HepG2 (cell line): ENCODE data around the gene BPIFB6. TPM values are rescaled to one million over a fixed set of nuclear protein-coding genes. Genes with fewer than 3 reads are reported as not detected.
A peak's percentile ranks its signal among the peaks of the same experiment; 100 is the strongest.

Experiments used
- ATM ChIP-seq: fragments of 450-650 bp; IDR thresholded peaks from 2 replicates; pipeline ENCODE4 v1.7.1; 2017; ENCODE audit warnings: mild to moderate bottlenecking, borderline replicate concordance
- BRD4 ChIP-seq: sonication (generic); formaldehyde crosslinking; IDR thresholded peaks from 2 replicates; pipeline ENCODE4 v1.4.0; 2020; ENCODE audit warnings: missing genetic modification reagents
- DBP ChIP-seq: sonication (generic); formaldehyde crosslinking; IDR thresholded peaks from 2 replicates; pipeline ENCODE4 v1.4.0; 2020; ENCODE audit warnings: missing genetic modification reagents; ENCODE audit errors: not compliant biosample characterization
- FOXP1 ChIP-seq, 2 experiments: fragments of 450-650 bp in 1 of 2; IDR thresholded peaks; 2 replicates each; pipeline ENCODE4 v1.6.1; 2017 to 2018; ENCODE audit warnings: antibody characterized with exemption in 1 of 2
- GTF3A ChIP-seq: sonication (generic); formaldehyde crosslinking; conservative IDR thresholded peaks from 2 replicates; pipeline ENCODE4 v1.4.0; 2020; ENCODE audit warnings: mild to moderate bottlenecking, missing genetic modification reagents
- HDAC1 ChIP-seq: sonication (generic); formaldehyde crosslinking; IDR thresholded peaks from 2 replicates; pipeline ENCODE4 v1.5.1; 2020; ENCODE audit warnings: mild to moderate bottlenecking, missing genetic modification reagents
- HDAC6 ChIP-seq: fragments of 200-600 bp; sonication (generic); IDR thresholded peaks from 2 replicates; pipeline ENCODE4 v1.7.0; 2017; ENCODE audit warnings: mild to moderate bottlenecking, antibody characterized with exemption, low read length, low read depth
- HIC2 ChIP-seq: sonication (generic); formaldehyde crosslinking; IDR thresholded peaks from 2 replicates; pipeline ENCODE4 v1.9.0; 2022; ENCODE audit warnings: low read depth, missing genetic modification reagents
- KLF6 ChIP-seq: IDR thresholded peaks from 2 replicates; pipeline ENCODE4 v1.8.0; 2016; ENCODE audit warnings: missing biosample characterization, missing genetic modification reagents
- MTF2 ChIP-seq: sonication (generic); formaldehyde crosslinking; IDR thresholded peaks from 2 replicates; pipeline ENCODE4 v1.5.0; 2020; ENCODE audit warnings: missing genetic modification reagents, borderline replicate concordance
- NAIF1 ChIP-seq: sonication (generic); formaldehyde crosslinking; IDR thresholded peaks from 2 replicates; pipeline ENCODE4 v1.5.0; 2020; ENCODE audit warnings: mild to moderate bottlenecking, missing genetic modification reagents, borderline replicate concordance
- NCOA2 ChIP-seq: sonication (generic); formaldehyde crosslinking; IDR thresholded peaks from 2 replicates; pipeline ENCODE4 v1.8.0; 2022; ENCODE audit warnings: inconsistent platforms
- SYNCRIP ChIP-seq: fragments of 200-400 bp; formaldehyde crosslinking; IDR thresholded peaks from 2 replicates; pipeline ENCODE4 v1.6.1; 2018; ENCODE audit warnings: mild to moderate bottlenecking, low read depth, low read length; ENCODE audit not compliant: insufficient read depth
- THYN1 ChIP-seq: sonication (generic); formaldehyde crosslinking; IDR thresholded peaks from 2 replicates; pipeline ENCODE4 v1.8.1; 2023; ENCODE audit warnings: low read depth, mild to moderate bottlenecking, moderate library complexity, missing genetic modification reagents, borderline replicate concordance
- TRAFD1 ChIP-seq: sonication (generic); formaldehyde crosslinking; IDR thresholded peaks from 2 replicates; pipeline ENCODE4 v1.5.1; 2020; ENCODE audit warnings: missing genetic modification reagents, mild to moderate bottlenecking, borderline replicate concordance
- ZBTB3 ChIP-seq: sonication (generic); formaldehyde crosslinking; IDR thresholded peaks from 2 replicates; pipeline ENCODE4 v1.4.0; 2020; ENCODE audit warnings: low read depth, mild to moderate bottlenecking, moderate library complexity, missing genetic modification reagents, borderline replicate concordance
- ZMYM2 ChIP-seq: sonication (generic); formaldehyde crosslinking; IDR thresholded peaks from 2 replicates; pipeline ENCODE4 v1.8.0; 2022; ENCODE audit warnings: mild to moderate bottlenecking, missing genetic modification reagents
- ZNF382 ChIP-seq: sonication (generic); formaldehyde crosslinking; IDR thresholded peaks from 2 replicates; pipeline ENCODE4 v1.5.0; 2020; ENCODE audit warnings: missing genetic modification reagents, mild to moderate bottlenecking, borderline replicate concordance
- ZNF563 ChIP-seq: sonication (generic); formaldehyde crosslinking; IDR thresholded peaks from 2 replicates; pipeline ENCODE4 v1.8.0; 2022; ENCODE audit warnings: mild to moderate bottlenecking, moderate library complexity, missing genetic modification reagents
- ZNF570 ChIP-seq: sonication (generic); formaldehyde crosslinking; IDR thresholded peaks from 2 replicates; pipeline ENCODE4 v1.4.0; 2020; ENCODE audit warnings: mild to moderate bottlenecking, missing genetic modification reagents, borderline replicate concordance
- ZNF703 ChIP-seq: sonication (generic); formaldehyde crosslinking; IDR thresholded peaks from 2 replicates; pipeline ENCODE4 v1.5.1; 2020; ENCODE audit warnings: missing genetic modification reagents, mild to moderate bottlenecking, moderate library complexity, borderline replicate concordance
- ZSCAN12 ChIP-seq: sonication (generic); formaldehyde crosslinking; IDR thresholded peaks from 2 replicates; pipeline ENCODE4 v1.9.0; 2021; ENCODE audit warnings: mild to moderate bottlenecking, missing genetic modification reagents
- ZSCAN9 ChIP-seq: IDR thresholded peaks from 2 replicates; pipeline ENCODE4 v1.6.1; 2016; ENCODE audit warnings: borderline replicate concordance
- polyA plus RNA-seq, 8 experiments: library from polyadenylated mRNA; depleted of rRNA in 3 of 8; stranded (reverse) in 7 of 8; unstranded in 1 of 8; fragments of >200 nt; fragmentation: Illumina TruSeq in 4 of 8; extraction: Trizol in 4 of 8; gene quantifications; 2 replicates each; pipeline versions ENCODE4 v1.2.1 to v1.2.3, GENCODE V29; 2011 to 2016; ENCODE audit warnings: low read depth in 4 of 8, missing spikeins in 1 of 8, mixed read lengths in 1 of 8; ENCODE audit not compliant: insufficient read depth in 1 of 8
- total RNA-seq, 5 experiments: library from RNA; depleted of rRNA; stranded (reverse); fragments of >200 nt; fragmentation: Illumina TruSeq; extraction: Trizol; gene quantifications; 2 replicates each; pipeline ENCODE4 v1.2.3, GENCODE V29; 2016; ENCODE audit warnings: low read depth in 1 of 5
- TF ChIP-seq, protein P1 (sequence below): IDR thresholded peaks from 2 replicates; pipeline ENCODE4 v1.6.1; 2018; ENCODE audit warnings: missing genetic modification reagents

Gene BPIFB6
- total and polyA plus RNA-seq, 2 of the 13 experiments (the other 11 are each of a cell fraction or from before 2014, with no cell fraction given), result 0.13 to 1.7 TPM

- TF ChIP-seq ZNF703 (CRISPR knock-in tag) (peak; percentile 94; the same call in 1 of the 2 replicates), ZNF563 (CRISPR knock-in tag) (no peak; the same call in 1 of the 2 replicates), ZBTB3 (CRISPR knock-in tag) (peak; percentile 93), KLF6 (CRISPR knock-in tag) (peak; percentile 52; the same call in 1 of the 2 replicates), ATM (no peak), ZNF570 (no peak), HDAC6 (no peak), GTF3A (CRISPR knock-in tag) (no peak; the same call in 1 of the 2 replicates), BRD4 (CRISPR knock-in tag) (peak; percentile 86), THYN1 (no peak), ZSCAN9 (CRISPR knock-in tag) (peak; percentile 95), MTF2 (CRISPR knock-in tag) (no peak), HIC2 (CRISPR knock-in tag) (peak; percentile 83), HDAC1 (peak; percentile 70), FOXP1 (IDR thresholded peaks at IDR 0.05) (no peak; the same call in 1 of the 2 replicates), FOXP1 (CRISPR knock-in tag; IDR thresholded peaks at IDR 0.05) (peak; percentile 89), TRAFD1 (CRISPR knock-in tag) (peak; percentile 63; the same call in 1 of the 2 replicates), ZSCAN12 (no peak), ZMYM2 (CRISPR knock-in tag) (peak; percentile 55; the same call in 1 of the 2 replicates), NCOA2 (CRISPR knock-in tag) (peak; percentile 88), SYNCRIP (no peak), ZNF382 (CRISPR knock-in tag) (no peak), DBP (CRISPR knock-in tag) (peak; percentile 74), NAIF1 (CRISPR knock-in tag) (no peak)
- TF ChIP-seq, protein P1, sequence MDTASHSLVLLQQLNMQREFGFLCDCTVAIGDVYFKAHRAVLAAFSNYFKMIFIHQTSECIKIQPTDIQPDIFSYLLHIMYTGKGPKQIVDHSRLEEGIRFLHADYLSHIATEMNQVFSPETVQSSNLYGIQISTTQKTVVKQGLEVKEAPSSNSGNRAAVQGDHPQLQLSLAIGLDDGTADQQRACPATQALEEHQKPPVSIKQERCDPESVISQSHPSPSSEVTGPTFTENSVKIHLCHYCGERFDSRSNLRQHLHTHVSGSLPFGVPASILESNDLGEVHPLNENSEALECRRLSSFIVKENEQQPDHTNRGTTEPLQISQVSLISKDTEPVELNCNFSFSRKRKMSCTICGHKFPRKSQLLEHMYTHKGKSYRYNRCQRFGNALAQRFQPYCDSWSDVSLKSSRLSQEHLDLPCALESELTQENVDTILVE, result no peak; the same call in none of the 2 replicates
Observed at GRCh38 chr20:33007376-33008335, 23.8 kb upstream of the BPIFB6 start, which contains the start of gene BPIFB2 (continued).
